Measurements from ENCODE around the gene MPPED1.

MPPED1 gene

DNA sequence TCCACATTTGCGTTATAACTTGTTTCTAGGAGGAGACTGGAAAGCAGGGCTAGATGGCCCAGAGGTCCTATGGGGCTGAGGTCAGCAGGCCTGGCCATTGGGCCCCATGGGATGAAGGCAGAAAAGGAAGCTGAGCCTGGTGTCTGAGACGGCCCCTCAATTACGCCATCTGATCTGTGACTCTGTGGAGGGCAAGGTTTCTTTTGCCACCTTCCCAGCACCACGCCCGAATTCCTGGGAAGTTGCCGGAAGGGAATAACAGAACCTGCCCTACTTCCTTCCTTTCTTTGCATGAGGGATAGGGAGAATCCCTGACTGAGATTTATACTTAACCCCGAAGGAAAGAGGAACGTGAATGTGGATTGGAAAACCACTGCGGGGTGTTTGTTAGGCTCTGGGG is 118.1 kb downstream of the MPPED1 start:
- no peak for DNase-seq

DNA sequence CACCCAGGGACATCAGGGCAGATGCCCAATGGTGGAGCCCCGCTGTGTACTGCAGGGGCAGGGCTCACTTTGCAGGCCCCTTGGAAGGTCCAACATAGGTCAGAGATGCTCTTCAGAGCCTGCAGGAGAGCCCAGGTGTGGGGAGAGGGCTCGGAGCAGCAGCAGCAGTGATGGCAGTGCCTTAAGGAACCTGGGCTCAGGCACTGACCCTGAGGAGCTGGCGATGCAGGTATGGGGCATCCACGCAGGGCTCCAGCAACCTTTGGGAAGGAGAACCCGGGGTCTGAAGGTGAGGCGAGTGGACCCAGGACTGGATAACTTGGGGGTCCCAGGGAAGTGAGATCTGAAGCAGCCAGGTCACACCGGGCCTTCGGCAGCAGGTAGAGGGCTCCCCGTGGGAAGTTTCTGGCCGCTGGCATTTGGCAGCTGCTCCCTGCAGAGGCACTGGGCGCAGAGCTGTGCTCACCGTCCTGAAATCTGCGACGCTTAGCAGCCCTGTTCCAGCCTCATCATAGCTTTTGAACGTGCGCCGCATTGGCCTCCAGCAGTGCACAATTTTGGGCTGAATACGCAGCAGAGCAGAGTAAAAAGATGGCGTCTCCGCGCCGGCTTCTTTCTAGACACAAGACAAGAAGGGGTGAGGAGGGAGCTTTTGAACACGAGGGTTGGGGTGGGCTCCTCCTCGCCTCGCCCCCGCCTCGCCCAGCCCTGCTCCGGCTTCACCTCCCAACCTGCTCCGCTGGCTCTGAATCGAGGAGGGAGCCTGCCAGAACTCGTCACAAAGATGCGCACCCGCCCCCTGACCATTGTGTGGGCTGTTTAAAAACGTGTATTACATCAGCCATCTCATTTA is 118.8 kb downstream of the MPPED1 start:
- no peak for DNase-seq

DNA sequence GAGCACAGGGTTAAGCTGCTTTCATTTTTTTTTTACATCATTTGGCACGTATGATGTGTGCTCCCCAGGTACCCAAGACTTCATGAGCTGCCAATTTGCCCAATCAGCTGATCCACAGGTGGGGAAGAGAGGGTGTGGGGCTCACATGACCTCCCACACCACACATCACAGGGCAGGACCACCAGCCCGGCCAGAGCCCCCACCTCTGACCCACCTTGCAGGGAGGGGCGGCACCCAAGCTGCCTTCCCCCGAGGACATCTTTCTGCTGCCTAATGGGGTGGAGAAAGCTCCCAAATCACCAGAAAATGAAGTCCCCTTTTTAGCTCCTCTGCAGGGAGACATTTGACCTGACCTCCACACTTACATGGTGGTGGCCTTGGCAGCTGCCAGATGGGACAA is 119.8 kb downstream of the MPPED1 start:
- DNase-seq: no peak

DNA sequence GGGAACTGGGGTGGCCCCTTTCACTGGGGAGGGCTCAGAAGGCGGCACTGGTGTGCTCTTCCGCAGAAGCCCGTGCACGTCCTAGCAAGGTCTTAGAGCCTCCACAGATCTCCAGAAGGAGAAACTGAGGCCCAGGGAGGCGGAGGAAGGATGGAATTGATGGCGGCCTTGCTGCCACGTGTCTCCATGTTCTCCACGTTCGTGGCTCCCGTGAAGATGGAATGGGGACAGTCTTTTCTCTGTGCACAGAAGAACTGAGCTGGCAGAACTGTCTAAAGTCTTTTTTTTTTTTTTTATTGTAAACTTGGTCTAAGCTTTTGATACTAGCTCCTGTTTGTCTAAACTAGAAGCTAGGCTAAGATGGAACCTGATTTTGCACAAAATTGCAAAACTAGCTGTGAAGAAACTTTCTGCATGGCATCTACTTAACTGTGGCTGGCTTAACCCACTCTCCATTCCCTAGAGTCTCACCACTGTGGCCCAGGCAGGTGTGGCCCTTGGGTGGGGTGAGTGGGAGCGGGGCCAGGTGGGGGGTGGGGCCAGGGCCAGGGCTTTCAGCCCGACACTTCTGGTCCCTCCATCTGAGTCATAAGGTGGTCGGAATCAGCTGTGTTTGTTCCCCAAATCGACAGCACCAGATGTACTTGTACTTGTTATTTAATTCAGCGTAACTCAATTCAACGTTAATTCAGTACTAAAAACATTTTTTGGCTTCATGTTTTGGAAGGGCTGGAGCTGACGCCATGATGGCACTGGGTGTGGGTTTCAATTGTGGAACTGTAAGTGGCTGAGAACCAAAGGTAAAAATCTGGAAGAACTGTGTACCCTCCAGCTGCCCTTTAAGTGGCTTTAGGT is 120.7 kb downstream of the MPPED1 start:
- no peak for DNase-seq

DNA sequence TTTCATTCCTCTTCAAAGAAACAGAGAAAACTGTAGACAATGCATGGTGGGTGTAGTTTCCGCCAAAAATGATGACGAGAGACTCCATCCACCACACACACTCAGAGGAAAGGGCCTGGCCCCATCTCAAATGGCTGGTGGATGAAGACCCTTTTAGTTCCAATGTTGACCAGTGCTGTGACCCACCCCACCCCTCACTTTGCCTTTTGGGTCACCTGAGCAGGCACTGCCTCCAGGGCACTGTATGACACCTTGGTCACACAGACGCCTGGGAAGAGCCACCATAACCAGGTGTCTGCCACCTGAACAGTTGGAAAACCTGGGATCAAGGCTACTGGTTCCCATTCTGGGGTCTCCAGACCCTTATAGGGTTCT is 121.3 kb downstream of the MPPED1 start:
- DNase-seq: no peak

DNA sequence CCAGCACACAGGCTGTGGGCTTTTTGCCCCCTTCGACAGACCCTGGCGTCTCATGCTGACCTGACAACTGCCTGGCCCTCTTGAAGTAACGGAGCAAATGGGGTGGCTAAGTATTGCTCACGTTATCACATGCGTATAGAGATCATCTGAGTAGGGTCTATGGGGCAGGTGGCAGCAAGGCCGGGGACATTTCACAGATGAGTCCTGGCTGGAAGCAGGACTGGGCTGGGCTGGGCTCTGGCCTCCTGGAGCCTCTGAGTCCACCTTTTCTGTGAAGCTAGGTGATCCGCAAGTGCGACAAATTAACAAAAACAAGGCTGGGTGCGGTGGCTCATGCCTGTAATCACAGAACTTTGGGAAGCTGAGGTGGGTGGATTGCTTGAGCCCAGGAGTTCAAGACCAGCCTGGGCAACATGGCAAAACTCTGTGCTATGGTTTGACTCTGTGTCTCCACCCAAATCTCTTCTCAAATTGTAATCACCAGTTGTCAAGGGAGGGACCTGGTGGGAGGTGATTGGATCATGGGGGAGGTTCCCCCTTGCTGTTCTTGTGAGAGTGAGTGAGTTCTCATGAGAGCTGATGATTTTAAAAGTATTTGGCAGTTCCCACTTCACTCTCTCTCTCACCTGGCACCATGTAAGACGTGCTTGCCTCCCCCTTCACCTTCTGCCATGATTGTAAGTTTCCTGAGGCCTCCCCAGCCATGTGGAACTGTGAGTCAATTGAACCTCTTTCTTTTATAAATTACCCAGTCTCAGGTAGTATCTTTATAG is 122.0 kb downstream of the MPPED1 start:
- no peak for DNase-seq

DNA sequence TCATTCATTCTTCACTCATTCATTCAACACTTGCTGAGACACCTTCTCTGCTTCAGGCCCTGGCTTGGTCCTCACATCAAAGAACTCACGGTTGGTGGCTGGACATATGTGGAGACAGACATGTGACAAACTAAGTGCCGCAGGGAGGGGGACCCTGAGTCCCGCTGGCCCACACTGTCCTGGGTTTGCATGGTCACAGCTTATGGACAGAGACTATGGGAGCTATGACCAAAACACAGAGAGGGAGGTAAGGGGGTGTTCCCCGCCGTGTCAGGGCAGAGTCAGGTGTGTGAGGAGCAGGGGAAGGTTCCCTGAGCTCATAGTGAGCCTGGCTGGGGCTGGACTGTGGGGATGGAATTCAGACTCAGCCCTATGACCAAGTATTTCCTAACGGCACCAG is 123.1 kb downstream of the MPPED1 start:
- DNase-seq: no peak

DNA sequence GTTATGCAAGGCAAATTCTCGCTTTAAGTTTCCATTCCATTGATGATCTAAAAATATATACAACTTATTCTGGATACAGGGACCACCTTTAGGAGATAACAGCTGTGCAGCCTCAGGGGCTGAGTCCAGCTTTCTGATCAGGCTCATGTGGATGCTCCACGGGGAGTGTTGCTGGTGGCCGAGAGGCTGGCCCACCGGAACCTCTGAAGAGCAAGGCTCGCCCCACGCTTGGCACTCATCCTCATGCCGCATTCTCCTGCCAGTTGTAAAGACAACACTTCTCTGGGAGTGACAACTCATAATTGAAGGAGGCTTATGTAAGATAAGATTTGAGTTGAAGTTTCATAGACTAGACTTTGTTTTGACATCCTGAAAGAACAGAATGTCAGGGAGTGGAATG is 123.5 kb downstream of the MPPED1 start:
- no peak for DNase-seq

DNA sequence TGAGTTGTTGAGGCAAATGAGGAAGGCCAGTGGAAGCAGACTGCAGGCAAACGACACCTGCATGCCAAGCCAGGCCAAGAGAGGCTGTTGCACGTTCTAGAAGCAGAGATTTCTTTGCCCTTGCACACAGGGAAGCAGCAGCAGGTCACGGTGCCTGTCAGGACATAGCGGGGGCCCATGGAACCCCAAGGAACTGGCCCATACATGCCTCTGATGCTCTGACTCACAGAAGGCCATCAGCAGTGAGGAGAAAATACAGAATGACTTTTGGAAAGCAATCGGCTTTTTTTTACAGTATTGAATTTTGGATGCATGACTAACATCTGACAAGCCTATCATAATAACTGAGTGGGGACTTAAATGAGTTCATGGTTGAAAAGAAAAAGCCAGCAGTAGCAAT is 123.9 kb downstream of the MPPED1 start:
- no peak for DNase-seq

DNA sequence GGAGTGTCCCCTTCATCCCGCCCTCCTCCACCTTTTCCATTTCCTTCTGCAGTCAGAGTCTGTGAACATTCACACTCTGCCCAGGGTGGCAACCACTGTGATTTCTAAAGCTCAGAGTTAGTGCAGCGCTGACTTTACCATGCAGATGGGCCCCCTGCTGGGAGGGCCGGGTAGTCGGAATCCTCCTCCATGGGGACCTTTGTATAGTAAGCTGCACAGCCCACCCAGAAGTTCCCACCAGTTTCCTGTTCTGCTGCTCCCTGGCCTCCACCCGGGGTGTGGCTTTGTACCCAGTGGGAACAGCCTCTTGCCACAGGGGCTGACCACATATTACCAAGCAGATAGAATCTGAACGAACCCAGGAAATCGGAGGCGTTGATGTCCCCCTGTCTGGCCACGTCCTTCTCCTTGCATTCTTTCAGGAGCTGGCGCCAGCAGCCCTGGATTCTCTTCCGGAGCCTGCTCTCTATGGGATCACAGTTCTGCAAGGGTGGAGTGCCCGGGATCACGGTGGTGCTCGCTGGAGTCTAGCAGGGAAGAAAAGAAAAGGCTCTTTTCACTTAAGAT is 125.3 kb downstream of the MPPED1 start:
- DNase-seq: no peak

DNA sequence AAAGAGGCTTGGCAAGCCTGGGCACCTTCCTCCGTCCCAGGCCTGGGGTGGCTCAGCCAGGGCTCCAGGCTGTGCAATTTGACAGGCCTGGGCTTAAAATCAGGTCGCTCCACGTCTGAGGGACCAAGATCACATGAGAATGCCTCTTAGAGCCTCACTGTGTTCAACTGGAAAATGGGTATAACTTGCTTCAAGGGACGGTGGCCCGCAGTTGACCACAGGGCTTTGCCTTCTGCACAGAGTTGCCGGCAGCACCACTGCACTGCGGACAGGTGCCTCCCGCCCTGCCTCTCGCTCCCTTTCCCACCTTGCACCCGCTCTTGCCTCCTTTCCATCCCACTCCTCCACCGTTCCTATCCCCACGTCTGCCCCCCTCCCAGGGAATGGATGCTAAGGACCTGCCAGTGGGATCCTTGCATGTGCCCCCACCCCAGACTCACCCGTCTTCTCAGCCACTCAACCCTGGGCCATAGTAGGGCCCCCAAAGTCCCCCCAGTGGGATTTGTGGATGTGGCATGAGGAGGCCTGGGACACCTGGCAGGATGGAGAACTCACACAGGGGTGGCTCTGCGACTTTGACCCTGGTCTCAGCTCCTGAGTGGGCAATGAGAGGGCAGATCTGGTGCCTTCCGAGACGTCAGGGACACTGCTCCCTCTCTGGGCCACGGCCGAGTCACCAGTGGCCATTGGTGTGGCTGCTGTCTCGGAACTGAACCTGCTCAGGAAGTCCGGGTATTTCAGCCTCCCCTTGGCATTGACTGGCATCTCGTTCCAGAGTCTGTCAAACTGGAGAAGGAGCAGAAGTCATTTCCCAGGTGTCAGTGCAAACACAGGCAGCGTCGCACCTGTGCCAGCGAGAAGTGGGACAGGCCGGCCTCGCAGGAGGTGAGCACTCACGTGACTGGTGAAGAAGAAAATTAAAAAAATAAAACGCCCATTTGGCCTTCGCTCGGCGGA is 128.0 kb downstream of the MPPED1 start:
- no peak for DNase-seq

DNA sequence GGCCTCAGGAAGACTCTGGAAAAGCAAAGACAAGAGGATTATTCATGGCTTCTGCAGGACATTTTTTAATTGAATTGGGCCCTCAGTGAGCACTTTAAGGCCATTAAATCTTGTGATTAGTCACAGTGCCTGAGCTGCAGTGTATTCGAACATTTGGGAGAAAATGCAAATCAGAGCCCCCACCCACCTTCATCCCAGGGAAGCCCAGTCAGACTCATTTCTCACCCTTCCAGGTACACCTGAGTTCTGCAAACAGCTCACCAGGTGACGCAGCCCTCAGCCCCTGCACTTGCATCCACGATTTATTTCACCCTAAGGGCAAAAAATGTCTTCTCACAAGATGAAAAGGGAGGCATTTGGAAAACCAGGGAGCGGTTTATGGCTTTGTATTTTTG is 128.7 kb downstream of the MPPED1 start:
- DNase-seq: no peak

DNA sequence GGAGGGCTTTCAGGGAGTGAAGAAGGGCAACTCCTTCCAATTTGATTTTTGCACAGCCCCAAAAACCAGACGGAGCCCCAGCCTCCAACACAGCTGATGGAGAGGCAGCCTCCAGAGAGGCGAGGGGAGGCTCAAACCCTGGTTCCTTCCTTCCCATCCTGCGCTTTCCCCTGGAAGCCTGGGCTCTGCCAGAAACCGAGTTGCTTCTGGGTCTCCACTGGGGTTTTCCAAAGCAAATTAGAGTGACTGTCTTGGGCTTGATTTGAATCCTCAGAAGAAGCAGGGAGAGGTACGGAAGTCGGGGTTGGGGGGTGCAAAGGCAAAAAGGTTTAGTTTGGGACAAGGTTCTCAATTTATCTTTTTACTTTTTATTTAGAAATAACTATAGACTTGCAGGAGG is 129.2 kb downstream of the MPPED1 start:
- DNase-seq: no peak

DNA sequence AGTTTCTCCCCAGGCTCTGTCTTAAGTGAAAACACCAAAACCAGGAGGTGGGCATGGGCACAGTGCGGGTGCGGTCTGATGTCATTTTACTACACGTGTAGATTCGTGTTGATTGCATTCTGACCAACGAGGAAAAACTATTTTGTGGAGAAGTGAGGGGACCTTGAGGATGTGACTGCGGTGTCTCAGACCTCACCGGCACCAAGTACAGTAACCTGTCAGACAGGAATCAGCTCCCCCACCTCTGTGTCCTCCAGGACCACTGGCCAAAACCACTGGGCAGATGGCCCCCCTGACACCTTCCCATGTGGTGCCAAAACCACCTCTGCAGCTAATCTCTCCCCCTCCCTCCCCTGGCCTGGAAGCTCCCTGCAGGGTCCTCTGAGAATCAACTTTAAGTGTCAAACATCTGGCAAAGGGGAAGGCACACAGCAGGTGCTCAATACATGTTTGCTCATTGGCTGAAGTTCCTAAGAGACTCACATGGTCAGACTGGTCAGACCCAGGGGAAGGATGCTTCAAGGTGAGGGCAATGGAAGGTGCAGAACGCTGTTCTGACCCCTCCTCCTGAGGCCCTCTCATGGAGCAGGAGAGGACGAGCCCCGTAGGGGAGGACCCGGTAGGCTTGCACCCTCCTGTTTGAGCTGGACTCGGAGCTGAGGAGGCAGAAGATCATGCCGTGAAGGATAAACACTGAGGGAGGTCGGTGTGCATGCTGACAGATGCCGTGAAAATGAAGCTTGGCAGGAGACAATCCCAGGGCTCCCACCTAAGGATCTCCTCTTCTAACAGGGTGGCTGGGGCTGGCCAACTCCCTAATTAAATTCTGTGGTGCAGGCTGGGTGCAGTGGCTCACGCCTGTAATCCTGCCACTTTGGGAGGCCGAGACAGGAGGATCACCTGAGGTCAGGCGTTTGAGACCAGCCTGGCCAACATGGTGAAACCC is 129.9 kb downstream of the MPPED1 start:
- no peak for DNase-seq

DNA sequence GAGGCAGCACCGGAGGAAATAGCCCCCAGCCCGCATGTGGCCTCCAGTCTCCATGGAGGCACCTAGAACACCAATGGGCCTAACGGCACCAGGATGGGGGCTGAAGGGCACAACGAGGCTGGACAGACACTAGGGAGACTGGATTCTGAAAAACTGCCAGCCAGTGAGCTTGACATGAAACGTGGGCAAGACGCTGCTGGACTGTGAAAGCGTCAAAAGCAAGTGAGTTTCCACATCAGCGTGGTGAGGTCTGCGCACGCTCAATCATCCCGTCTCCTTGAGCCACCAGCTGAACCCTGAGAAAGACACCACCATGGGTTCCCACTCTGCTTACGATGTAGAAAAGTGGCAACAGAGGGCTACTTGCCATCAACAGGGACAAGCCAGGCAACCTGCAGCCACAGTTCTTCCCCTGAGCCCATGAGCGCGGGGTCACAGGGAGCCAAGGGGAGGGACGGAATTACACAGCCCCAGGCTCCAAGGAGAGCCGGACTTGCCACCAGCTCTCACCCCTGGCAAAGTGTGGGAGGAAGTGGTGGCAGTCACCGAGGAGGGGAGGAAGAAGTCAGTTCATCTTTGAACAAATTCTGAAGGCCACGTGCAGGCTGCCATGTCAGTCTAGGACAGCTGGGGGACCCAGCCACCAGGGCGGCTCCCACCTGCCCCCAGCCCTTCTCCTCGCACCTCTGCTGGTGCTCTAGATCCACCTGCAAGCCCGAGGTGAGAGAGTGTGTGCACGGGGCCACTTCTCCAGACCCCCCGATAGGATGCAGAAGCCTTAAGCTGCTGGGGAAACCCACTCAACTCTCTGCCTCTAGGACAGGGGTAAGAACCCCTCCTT is 131.1 kb downstream of the MPPED1 start:
- DNase-seq: no peak

DNA sequence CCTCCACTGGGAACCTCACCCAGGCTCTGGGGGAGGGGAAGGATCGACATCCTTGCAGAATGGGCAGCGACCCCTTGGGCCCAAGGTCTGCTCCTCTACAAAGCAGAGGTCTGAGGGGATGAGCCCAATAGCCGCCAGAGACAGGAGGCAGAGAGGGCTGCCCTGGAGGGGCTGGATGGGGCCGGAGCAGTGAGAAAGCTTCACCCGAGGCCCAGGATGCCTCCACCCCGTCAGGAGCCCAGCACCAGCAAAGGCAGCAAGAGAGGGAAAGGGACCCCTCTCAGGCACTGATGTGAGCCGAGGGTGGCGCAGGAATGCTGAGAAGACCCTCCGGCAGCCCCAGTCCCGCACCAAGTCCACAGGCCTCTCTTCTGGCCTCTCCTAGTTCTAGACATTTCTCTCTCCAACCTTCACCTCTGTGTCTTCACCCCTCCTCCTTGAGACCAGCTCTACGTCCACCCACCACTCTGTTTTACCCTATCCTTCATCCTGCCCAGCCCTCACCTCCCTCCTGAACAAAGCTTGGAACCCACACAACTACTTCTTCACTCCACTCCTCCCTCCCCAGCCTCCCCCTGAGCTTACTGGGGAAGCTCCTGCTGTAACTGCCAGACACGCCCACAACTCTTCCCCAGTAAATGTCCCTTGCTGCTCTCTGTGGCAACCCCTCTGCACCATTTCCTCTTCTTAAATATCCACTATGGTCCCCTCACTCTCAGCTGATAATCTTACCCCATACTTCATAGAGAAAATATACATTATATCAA is 131.9 kb downstream of the MPPED1 start:
- DNase-seq: no peak

DNA sequence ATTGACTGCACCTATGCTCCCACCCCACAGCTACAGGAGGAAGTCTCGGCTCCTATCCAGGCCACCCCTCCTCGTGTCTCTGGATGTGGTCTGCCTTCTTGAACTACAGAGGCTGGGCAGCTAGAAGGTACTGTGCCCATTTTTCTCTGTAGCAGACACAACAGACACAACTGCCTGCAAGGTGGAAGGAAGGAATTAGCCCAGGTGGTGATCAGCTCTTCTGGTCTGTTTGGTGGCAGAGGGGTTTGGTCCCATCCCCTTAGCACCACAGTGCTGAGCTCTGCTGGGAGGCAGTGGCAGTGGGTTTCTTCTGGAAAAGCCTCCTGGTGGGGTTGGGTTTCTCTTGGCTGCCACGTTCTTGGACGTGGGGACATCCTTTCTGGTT is 132.5 kb downstream of the MPPED1 start:
- DNase-seq: no peak

DNA sequence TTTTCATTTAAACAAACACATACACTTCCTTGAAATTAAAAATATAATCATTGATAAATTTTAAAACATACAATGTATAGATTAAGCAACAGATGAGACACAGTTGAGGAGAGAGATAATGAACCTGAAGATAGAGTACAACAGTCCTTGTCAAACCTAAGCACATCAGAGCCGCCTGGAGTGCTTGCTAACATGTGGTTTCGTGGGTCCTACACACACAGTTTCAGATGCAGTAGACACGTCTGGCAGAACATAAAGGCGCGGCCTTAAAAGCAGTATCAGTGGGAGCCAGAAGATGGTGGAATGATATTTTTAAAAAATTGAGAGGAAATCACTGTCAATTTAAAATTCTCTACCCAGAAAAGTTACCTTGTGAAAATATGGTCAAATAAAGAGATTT is 134.4 kb downstream of the MPPED1 start:
- no peak for DNase-seq

DNA sequence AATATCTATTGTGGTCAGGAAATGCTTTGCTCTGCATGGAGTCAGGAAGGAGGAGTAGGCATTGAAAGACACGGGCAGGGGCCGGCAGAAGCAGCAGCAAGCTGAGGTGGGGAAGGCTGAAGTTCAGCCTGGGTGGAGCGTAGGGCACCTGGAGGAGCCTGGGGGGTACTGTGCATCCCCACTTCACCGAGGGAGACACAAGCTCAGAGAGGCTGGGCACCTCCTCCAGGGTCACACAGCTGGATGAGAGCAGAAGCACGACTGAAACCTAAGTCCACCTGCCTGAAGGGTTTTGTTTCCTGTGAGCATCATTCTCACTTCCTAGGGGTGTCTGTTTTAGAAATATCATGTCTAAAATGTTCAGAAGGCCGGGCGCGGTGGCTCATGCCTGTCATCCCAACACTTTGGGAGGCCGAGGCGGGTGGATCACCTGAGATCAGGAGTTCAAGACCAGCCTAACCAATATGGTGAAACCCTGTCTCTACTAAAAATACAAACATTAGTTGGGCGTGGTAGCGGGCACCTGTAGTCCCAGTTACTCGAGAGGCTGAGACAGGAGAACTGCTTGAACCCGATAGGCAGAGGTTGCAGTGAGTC is 138.3 kb downstream of the MPPED1 start:
- no peak for DNase-seq
